Colonic mucosa (tissue), 4 donors: Measurements from ENCODE around the gene JUN. TPM values are rescaled to one million over a fixed set of nuclear protein-coding genes. Genes with fewer than 3 reads are reported as not detected.

Experiments
- DNase-seq: peaks from one replicate; pipeline ENCODE4 v3.0.0-alpha.2; 2020
- H3K27ac ChIP-seq: fragments of 200-600 bp; one replicate; pipeline ENCODE4 v1.8.0; 2021
- H3K27me3 ChIP-seq: fragments of 200-600 bp; one replicate; pipeline ENCODE4 v1.8.0; 2021
- H3K36me3 ChIP-seq: fragments of 200-600 bp; one replicate; pipeline ENCODE4 v1.8.0; 2021
- H3K4me1 ChIP-seq: fragments of 200-600 bp; one replicate; pipeline ENCODE4 v1.8.0; 2021; ENCODE audit warnings: mild to moderate bottlenecking
- H3K4me3 ChIP-seq: fragments of 200-600 bp; one replicate; pipeline ENCODE4 v1.8.0; 2021
- H3K9ac ChIP-seq, 2 donors: one replicate each; pipeline ENCODE4 v1.7.0; 2013; ENCODE audit warnings: control low read depth in 2 of 2, low read depth in 2 of 2, low read length in 2 of 2
- H3K9me3 ChIP-seq: fragments of 200-600 bp; one replicate; pipeline ENCODE4 v1.8.0; 2021
- CTCF ChIP-seq: fragments of 200-600 bp; IDR thresholded peaks from one replicate; pipeline ENCODE4 v1.8.0; 2022; ENCODE audit warnings: antibody characterized with exemption, mild to moderate bottlenecking
- intact Hi-C: fragments of 100-400 bp; cut with DNase I; formaldehyde crosslinking; loops from one replicate; pipeline ENCODE4 v1.14.1; 2022
- total RNA-seq, 2 donors: library from RNA; stranded (reverse); fragmentation: NEBNext Ultra II Directional in 1 of 2; extraction: Animal tissue kit (Norgen Biotek cat#: 25700) in 1 of 2; gene quantifications; one replicate each; pipeline ENCODE4 v1.2.1, GENCODE V29; 2021
- donor health status: healthy.
- donor health status: DM: no; HTN: no; CAD: no.
- donor health status: DM: no; HTN: no; CAD: no.

JUN gene
- total RNA-seq, 2 donors from 2014 or later, result 94.1 to 137 TPM

GRCh38 chr1:58809325-58810010 is 25.6 kb upstream of the JUN start:
- intact Hi-C loops, result no loop called here
- no peaks in the 10 kb centered on the region for H3K36me3 ChIP-seq

GRCh38 chr1:58808077-58808476 is 24.2 kb upstream of the JUN start:
- DNase-seq, result no peak
- Histone ChIP-seq H3K9ac (no peak overlapping the region), H3K9me3 (no peaks in the 10 kb centered on the region), H3K27ac (no peak overlapping the region), H3K27me3 (no peaks in the 10 kb centered on the region), H3K4me3 (no peak overlapping the region), H3K36me3 (no peaks in the 10 kb centered on the region), H3K4me1 (peaks cover 4% of the 10 kb centered on the region)
- intact Hi-C loops, result no loop called here
- no peak for TF ChIP-seq CTCF

More at GRCh38 chr1:58809325-58810010, 25.6 kb upstream of the JUN start:
- no peak overlapping the region for H3K9ac ChIP-seq
- no peaks in the 10 kb centered on the region for H3K9me3 ChIP-seq
- H3K27me3 ChIP-seq, result no peaks in the 10 kb centered on the region
- DNase-seq, result no peak
- H3K4me1 ChIP-seq, result peaks cover 3% of the 10 kb centered on the region
- no peak overlapping the region for H3K4me3 ChIP-seq
- TF ChIP-seq CTCF, result no peak
- H3K27ac ChIP-seq, result no peak overlapping the region

GRCh38 chr1:58805716-58806571 is 22.1 kb upstream of the JUN start:
- TF ChIP-seq CTCF, result no peak
- Histone ChIP-seq H3K27me3 (no peaks in the 10 kb centered on the region), H3K9me3 (no peaks in the 10 kb centered on the region), H3K4me3 (no peak overlapping the region), H3K9ac (peak overlapping the region; percentile 59 to 66), H3K4me1 (peaks cover 4% of the 10 kb centered on the region), H3K27ac (peak overlapping the region; percentile 56), H3K36me3 (no peaks in the 10 kb centered on the region)
- DNase-seq, result peak; percentile 56
- intact Hi-C loops, result no loop called here

- intact Hi-C loops, result no loop called here
- peaks cover 4% of the 10 kb centered on the region for H3K4me1 ChIP-seq
- H3K27me3 ChIP-seq, result no peaks in the 10 kb centered on the region
These were observed 21.2 kb upstream of the JUN start for GRCh38 chr1:58804853-58805565.

More at GRCh38 chr1:58804853-58805565, 21.2 kb upstream of the JUN start:
- TF ChIP-seq CTCF, result no peak
- H3K27ac ChIP-seq, result peak overlapping the region; percentile 56
- no peaks in the 10 kb centered on the region for H3K9me3 ChIP-seq
- peak overlapping the region in 1 of 2 donors; percentile 42 for H3K9ac ChIP-seq
- H3K4me3 ChIP-seq, result no peak overlapping the region
- peak; percentile 56 for DNase-seq
- H3K36me3 ChIP-seq, result no peaks in the 10 kb centered on the region
